ENCODE results near the gene CRELD1.
"Not testable (repeated sequence)": the region's sequence is repeated elsewhere in the genome, so short reads cannot be mapped to it uniquely, and the experiment has no call there.

CRELD1 gene

DNA sequence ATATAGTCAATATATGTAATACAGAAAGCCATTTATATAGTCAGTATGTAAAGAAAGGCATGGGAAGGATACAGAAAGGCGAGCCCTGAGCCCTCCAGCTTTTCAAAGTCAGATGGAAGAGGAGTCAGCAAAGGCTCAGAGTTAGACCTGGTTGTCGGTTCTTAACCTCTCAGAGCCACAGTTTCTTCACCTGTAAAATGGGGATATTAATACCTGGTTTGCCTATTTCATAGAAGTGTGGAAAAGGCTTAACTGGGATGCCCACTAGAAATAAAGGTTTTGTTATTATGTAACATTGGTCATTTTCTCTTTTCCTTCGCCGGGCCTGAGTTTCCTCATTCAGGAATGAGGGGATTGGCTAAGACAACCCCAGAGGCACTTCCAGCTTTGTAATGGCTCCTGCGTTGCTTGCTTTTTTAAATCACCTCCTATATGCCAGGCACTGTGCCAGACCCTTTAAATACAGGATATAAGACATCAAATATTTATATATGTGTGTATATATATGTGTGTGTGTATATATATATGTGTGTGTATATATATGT, 2.4 kb downstream of the CRELD1 start:
- ChIA-PET POLR2A (interaction anchor here (1.0 kb wide), 1 partner anchor 92 kb away, joined by 4 read pairs; the partner anchor contains the start of gene RPUSD3), CTCF (no interaction called here)
- TF ChIP-seq ARNT (IDR thresholded peaks at IDR 0.05), result no peak
- no peak for TF ChIP-seq NFRKB (IDR thresholded peaks at IDR 0.05)
- TF ChIP-seq, protein P1, sequence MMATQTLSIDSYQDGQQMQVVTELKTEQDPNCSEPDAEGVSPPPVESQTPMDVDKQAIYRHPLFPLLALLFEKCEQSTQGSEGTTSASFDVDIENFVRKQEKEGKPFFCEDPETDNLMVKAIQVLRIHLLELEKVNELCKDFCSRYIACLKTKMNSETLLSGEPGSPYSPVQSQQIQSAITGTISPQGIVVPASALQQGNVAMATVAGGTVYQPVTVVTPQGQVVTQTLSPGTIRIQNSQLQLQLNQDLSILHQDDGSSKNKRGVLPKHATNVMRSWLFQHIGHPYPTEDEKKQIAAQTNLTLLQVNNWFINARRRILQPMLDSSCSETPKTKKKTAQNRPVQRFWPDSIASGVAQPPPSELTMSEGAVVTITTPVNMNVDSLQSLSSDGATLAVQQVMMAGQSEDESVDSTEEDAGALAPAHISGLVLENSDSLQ (IDR thresholded peaks at IDR 0.05), result no peak
- TF ChIP-seq FOXK2 (IDR thresholded peaks at IDR 0.05), result no peak
- no peak for TF ChIP-seq SUZ12 (IDR thresholded peaks at IDR 0.05)
- TF ChIP-seq ZNF384 (IDR thresholded peaks at IDR 0.05), result no peak
- no peak for TF ChIP-seq FOXA1 (IDR thresholded peaks at IDR 0.05)
- no peak for TF ChIP-seq BHLHE40 (IDR thresholded peaks at IDR 0.05; ENCODE audit: borderline replicate concordance)
- no peak for TF ChIP-seq LEF1 (IDR thresholded peaks at IDR 0.05; ENCODE audit: borderline replicate concordance)
- no peak for TF ChIP-seq TARDBP (IDR thresholded peaks at IDR 0.05)
- TF ChIP-seq HDGF (IDR thresholded peaks at IDR 0.05; ENCODE audit: borderline replicate concordance), result no peak
- no peak for TF ChIP-seq L3MBTL2 (conservative IDR thresholded peaks at IDR 0.05)
- no peak for TF ChIP-seq FOXM1 (IDR thresholded peaks at IDR 0.05; ENCODE audit: borderline replicate concordance)
- TF ChIP-seq SP1 (IDR thresholded peaks at IDR 0.05), result no peak
- TF ChIP-seq ELF4 (IDR thresholded peaks at IDR 0.05), result no peak
- TF ChIP-seq CTBP1 (IDR thresholded peaks at IDR 0.05; ENCODE audit: borderline replicate concordance), result no peak
- DNase-seq (ENCODE audit: extremely low spot score), result no peak

DNA sequence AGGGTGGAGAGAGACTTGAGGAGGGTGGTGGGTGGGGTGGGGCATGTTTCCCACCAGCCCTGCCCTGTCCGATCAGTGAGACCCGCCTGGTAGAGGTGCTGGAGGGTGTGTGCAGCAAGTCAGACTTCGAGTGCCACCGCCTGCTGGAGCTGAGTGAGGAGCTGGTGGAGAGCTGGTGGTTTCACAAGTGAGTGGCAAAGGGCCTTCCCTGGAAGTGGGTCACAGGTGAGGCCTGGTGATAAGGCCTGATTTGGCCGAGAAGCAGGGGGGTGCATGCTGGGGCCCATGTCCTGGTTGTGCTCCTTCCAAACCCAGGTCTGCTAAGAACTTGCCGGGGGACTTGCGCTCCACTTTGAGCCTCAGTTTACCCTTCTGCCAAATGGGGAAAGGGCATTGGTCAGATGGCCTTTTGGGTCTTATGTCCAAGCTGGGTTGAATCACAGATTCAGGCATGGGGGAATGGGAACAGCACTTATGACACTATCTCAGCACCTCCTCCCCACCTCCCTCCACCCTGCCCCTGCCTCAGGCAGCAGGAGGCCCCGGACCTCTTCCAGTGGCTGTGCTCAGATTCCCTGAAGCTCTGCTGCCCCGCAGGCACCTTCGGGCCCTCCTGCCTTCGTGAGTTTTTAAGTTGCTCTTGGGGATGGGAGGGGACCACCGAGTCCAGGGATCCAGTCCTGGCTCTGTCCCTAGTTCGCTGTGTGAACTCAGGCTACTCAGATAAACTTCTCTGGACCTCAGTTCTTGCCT, 4.0 kb downstream of the CRELD1 start:
- DNase-seq (ENCODE audit: extremely low spot score), result no peak
- ChIA-PET POLR2A (interaction anchor here (1.3 kb wide), 1 partner anchor 9 kb away, joined by 4 read pairs; no protein-coding TSS in a partner anchor), CTCF (interaction anchor here (0.8 kb wide), 1 partner anchor 9 kb away, joined by 3 read pairs; no protein-coding TSS in a partner anchor)
- no peak for TF ChIP-seq SUZ12 (IDR thresholded peaks at IDR 0.05)
- TF ChIP-seq L3MBTL2 (conservative IDR thresholded peaks at IDR 0.05), result no peak
- TF ChIP-seq TARDBP (IDR thresholded peaks at IDR 0.05), result no peak
- no peak for TF ChIP-seq SP1 (IDR thresholded peaks at IDR 0.05)
- TF ChIP-seq, protein P1 (IDR thresholded peaks at IDR 0.05), result no peak
- no peak for TF ChIP-seq ELF4 (IDR thresholded peaks at IDR 0.05)
- no peak for TF ChIP-seq NFRKB (IDR thresholded peaks at IDR 0.05)
- TF ChIP-seq FOXA1 (IDR thresholded peaks at IDR 0.05), result no peak
- TF ChIP-seq CTBP1 (IDR thresholded peaks at IDR 0.05; ENCODE audit: borderline replicate concordance), result no peak
- no peak for TF ChIP-seq BHLHE40 (IDR thresholded peaks at IDR 0.05; ENCODE audit: borderline replicate concordance)

DNA sequence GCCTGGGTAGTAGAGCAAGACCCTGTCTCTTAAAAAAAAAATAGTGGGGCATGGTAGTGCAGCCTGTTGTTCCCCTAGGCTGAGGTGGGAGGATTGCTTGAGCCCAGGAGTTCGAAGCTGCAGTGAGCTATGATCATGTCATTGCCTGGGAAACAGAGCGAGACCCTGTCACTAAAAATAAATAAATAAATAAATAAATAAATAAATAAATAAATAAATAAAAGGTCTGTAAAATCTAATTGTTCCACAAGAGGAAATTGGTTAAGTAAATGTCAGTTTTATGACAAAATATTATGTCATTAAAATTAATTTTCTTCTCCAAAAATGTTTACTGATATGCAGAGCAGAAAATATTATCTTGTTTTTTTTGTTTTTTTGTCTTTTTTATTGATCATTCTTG, 5.3 kb downstream of the CRELD1 start:
- TF ChIP-seq SUZ12 (IDR thresholded peaks at IDR 0.05) (no peak), SP1 (IDR thresholded peaks at IDR 0.05) (no peak), ELF4 (IDR thresholded peaks at IDR 0.05) (no peak), FOXA1 (IDR thresholded peaks at IDR 0.05) (no peak), CTBP1 (IDR thresholded peaks at IDR 0.05; ENCODE audit: borderline replicate concordance) (no peak), TARDBP (IDR thresholded peaks at IDR 0.05) (no peak), HDGF (IDR thresholded peaks at IDR 0.05; ENCODE audit: borderline replicate concordance) (no peak), NFRKB (IDR thresholded peaks at IDR 0.05) (no peak), L3MBTL2 (conservative IDR thresholded peaks at IDR 0.05) (no peak), LEF1 (IDR thresholded peaks at IDR 0.05; ENCODE audit: borderline replicate concordance) (no peak), BHLHE40 (IDR thresholded peaks at IDR 0.05; ENCODE audit: borderline replicate concordance) (no peak), FOXM1 (IDR thresholded peaks at IDR 0.05; ENCODE audit: borderline replicate concordance) (no peak), ARNT (IDR thresholded peaks at IDR 0.05) (no peak)
- TF ChIP-seq, protein P1 (IDR thresholded peaks at IDR 0.05), result no peak
- ChIA-PET POLR2A (no interaction called here), CTCF (no interaction called here)
- no peak for DNase-seq (ENCODE audit: extremely low spot score)

DNA sequence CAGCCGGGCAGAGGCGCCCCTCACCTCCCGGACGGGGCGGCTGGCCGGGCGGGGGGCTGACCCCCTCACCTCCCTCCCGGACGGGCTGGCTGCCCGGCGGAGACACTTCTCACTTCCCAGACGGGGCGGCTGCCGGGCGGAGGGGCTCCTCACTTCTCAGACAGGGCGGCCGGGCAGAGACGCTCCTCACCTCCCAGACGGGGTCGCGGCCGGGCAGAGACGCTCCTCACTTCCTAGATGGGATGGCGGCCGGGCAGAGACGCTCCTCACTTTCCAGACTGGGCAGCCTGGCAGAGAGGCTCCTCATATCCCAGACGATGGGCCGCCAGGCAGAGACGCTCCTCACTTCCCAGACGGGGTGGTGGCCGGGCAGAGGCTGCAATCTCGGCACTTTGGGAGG, 6.3 kb downstream of the CRELD1 start:
- CTCF ChIA-PET; DNase-seq (ENCODE audit: extremely low spot score); POLR2A ChIA-PET: not testable (repeated sequence)

DNA sequence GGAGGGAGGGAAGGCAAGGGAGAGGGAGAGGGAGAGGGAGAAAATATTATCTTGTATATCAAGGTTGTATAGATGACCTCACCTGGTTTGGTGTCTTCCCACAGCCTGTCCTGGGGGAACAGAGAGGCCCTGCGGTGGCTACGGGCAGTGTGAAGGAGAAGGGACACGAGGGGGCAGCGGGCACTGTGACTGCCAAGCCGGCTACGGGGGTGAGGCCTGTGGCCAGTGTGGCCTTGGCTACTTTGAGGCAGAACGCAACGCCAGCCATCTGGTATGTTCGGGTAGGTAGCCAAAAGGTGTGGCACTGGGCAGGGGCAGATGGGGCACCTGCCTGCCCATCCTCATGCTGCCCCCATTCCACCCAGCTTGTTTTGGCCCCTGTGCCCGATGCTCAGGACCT, 7.1 kb downstream of the CRELD1 start:
- TF ChIP-seq FOXM1 (IDR thresholded peaks at IDR 0.05; ENCODE audit: borderline replicate concordance) (no peak), SP1 (IDR thresholded peaks at IDR 0.05) (no peak)
- CTCF ChIA-PET, result interaction anchor here (1.9 kb wide), 1 partner anchor 9 kb away, joined by 7 read pairs; no protein-coding TSS in a partner anchor

DNA sequence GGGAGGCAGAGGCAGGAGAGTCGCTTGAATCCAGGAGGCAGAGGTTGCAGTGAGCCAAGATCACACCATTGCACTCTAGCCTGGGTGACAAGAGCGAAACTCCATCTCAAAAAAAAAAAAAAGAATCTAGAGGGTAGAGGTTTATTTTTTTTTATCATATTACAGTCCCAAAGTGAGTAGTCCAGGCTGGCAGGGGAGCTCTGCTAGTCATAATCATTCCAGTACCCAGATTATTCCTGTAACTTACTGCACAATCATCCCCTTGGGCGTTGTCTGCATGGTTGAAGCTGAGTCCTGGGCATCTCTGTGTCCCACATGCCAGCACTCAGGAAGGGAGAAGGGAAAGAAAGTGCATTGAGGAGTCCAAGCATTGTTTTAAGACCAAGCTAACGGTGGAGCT, 8.5 kb downstream of the CRELD1 start:
- ChIA-PET POLR2A (interaction anchor here (0.8 to 3.9 kb wide), 3 partner anchors 9 to 99 kb away, joined by 3 to 36 read pairs (median 6); partner anchors contain the start of genes CRELD1 and RPUSD3), CTCF (interaction anchor here (0.6 to 1.9 kb wide), 3 partner anchors 10 to 1230 kb away, joined by 3 to 7 read pairs (median 3); no protein-coding TSS in a partner anchor)
- TF ChIP-seq LEF1 (IDR thresholded peaks at IDR 0.05; ENCODE audit: borderline replicate concordance), result no peak
- TF ChIP-seq L3MBTL2 (conservative IDR thresholded peaks at IDR 0.05), result no peak
- no peak for DNase-seq (ENCODE audit: extremely low spot score)

More for the DNA sequence above, 7.1 kb downstream of the CRELD1 start:
- POLR2A ChIA-PET, result no interaction called here
- DNase-seq (ENCODE audit: extremely low spot score), result no peak

Data from HEK293T (cell line).